H1 (cell line): ENCODE measurements around the gene HLA-DPA1. TPM values are rescaled to one million over a fixed set of nuclear protein-coding genes. Genes with fewer than 3 reads are reported as not detected.

Source experiments
- CTCF ChIA-PET: fragments of 300-600 bp; sonication (Branson Sonifier 250); formaldehyde crosslinking; loops from one replicate; lab custom pipeline; 2021; ENCODE audit not compliant: partially characterized antibody; lab: Charles Lee
- POLR2A ChIA-PET: fragments of 300-600 bp; sonication (Branson Sonifier 250); formaldehyde crosslinking; loops from one replicate; lab custom pipeline; 2021; ENCODE audit warnings: inconsistent platforms; ENCODE audit not compliant: partially characterized antibody; lab: Charles Lee
- DNase-seq, 2 experiments: peaks; one replicate each; pipeline versions ENCODE4 v3.0.0 to v3.0.0-alpha.2; 2010 to 2022; ENCODE audit warnings: low spot score in 2 of 2, low read depth in 1 of 2, mixed read lengths in 1 of 2
- FAIRE-seq: peaks from 2 replicates; lab custom pipeline; 2011; peaks lifted over from hg19 to GRCh38; lab: Jason Lieb, UNC
- H2AFZ ChIP-seq: 2 replicates; pipeline ENCODE4 v1.8.1; 2012; ENCODE audit warnings: low read length, inconsistent platforms
- H2AK5ac ChIP-seq: 2 replicates; pipeline ENCODE4 v1.6.1; 2013; ENCODE audit warnings: low read depth, low read length
- H2BK120ac ChIP-seq: replicated peaks from 2 replicates; pipeline ENCODE3; 2013; ENCODE audit warnings: low read depth, low read length, inconsistent platforms
- H2BK12ac ChIP-seq: 2 replicates; pipeline ENCODE4 v1.6.1; 2013; ENCODE audit warnings: low read depth, low read length
- H2BK15ac ChIP-seq: 2 replicates; pipeline ENCODE4 v1.6.1; 2013; ENCODE audit warnings: low read length
- H2BK20ac ChIP-seq: 2 replicates; pipeline ENCODE4 v1.6.1; 2013; ENCODE audit warnings: low read length
- H2BK5ac ChIP-seq: 2 replicates; pipeline ENCODE4 v1.6.1; 2013; ENCODE audit warnings: low read depth, low read length
- H3K14ac ChIP-seq: 2 replicates; pipeline ENCODE4 v1.6.1; 2013; ENCODE audit warnings: inconsistent platforms; ENCODE audit not compliant: insufficient read length
- H3K18ac ChIP-seq: 2 replicates; pipeline ENCODE4 v1.6.1; 2013; ENCODE audit warnings: low read length; ENCODE audit errors: extremely low read depth
- H3K23ac ChIP-seq: 2 replicates; pipeline ENCODE4 v1.6.1; 2013; ENCODE audit warnings: inconsistent platforms; ENCODE audit not compliant: insufficient read length
- H3K23me2 ChIP-seq: 2 replicates; pipeline ENCODE4 v1.6.1; 2013; ENCODE audit warnings: low read depth, low read length
- H3K27ac ChIP-seq: 2 replicates; pipeline ENCODE4 v1.6.1; 2011; ENCODE audit warnings: low read depth, low read length, inconsistent platforms
- H3K27me3 ChIP-seq, 4 experiments: replicated peaks in 1 of 4; 1 replicate in 1 of 4; 2 replicates in 3 of 4; pipeline versions ENCODE4 v1.6.1 to v1.8.1; 2011 to 2013; ENCODE audit warnings: low read length in 3 of 4, mild to moderate bottlenecking in 3 of 4, inconsistent platforms in 2 of 4, mixed read lengths in 2 of 4, moderate library complexity in 1 of 4; ENCODE audit not compliant: control insufficient read depth in 3 of 4, insufficient read depth in 3 of 4; ENCODE audit errors: extremely low read depth in 1 of 4
- H3K36me3 ChIP-seq, 4 experiments: 2 replicates each; pipeline versions ENCODE4 v1.6.1 to v1.8.1; 2011 to 2013; ENCODE audit warnings: mild to moderate bottlenecking in 4 of 4, low read length in 3 of 4, moderate library complexity in 2 of 4, control low read depth in 1 of 4, inconsistent platforms in 1 of 4; ENCODE audit not compliant: insufficient read depth in 4 of 4, control insufficient read depth in 2 of 4
- H3K4ac ChIP-seq: replicated peaks from 2 replicates; pipeline ENCODE3; 2013; ENCODE audit warnings: low read length, low read depth, mixed read lengths, inconsistent platforms; ENCODE audit not compliant: insufficient read length
- H3K4me1 ChIP-seq, 4 experiments: replicated peaks in 1 of 4; 1 replicate in 1 of 4; 2 replicates in 3 of 4; pipeline versions ENCODE4 v1.6.1 to v1.8.1; 2011 to 2013; ENCODE audit warnings: low read length in 3 of 4, inconsistent platforms in 2 of 4, mixed read lengths in 1 of 4; ENCODE audit not compliant: insufficient read depth in 4 of 4, control insufficient read depth in 3 of 4
- H3K4me2 ChIP-seq, 2 experiments: 2 replicates each; pipeline versions ENCODE4 v1.6.1 to v1.8.1; 2011 to 2013; ENCODE audit warnings: low read depth in 2 of 2, low read length in 2 of 2, control low read depth in 1 of 2, inconsistent platforms in 1 of 2, mild to moderate bottlenecking in 1 of 2; ENCODE audit not compliant: insufficient read depth in 1 of 2
- H3K4me3 ChIP-seq, 4 experiments: fragments of 200-600, 300-600 bp in 1 of 4; sonication (generic), shearing (Covaris generic), sonication (Bioruptor Twin) in 1 of 4; 2 replicates each; pipeline versions ENCODE4 v1.5.1 to v1.8.1; 2011 to 2016; ENCODE audit warnings: low read length in 4 of 4, low read depth in 3 of 4, control low read depth in 2 of 4, inconsistent platforms in 2 of 4, mild to moderate bottlenecking in 2 of 4, mixed read lengths in 1 of 4, moderate library complexity in 1 of 4; ENCODE audit not compliant: insufficient read depth in 2 of 4; ENCODE audit errors: extremely low read depth in 1 of 4
- H3K56ac ChIP-seq: replicated peaks from 2 replicates; pipeline ENCODE3; 2013; ENCODE audit warnings: low read depth, mild to moderate bottlenecking, mixed read lengths, low read length, inconsistent platforms; ENCODE audit not compliant: insufficient read length
- H3K79me1 ChIP-seq: 2 replicates; pipeline ENCODE4 v1.6.1; 2013; ENCODE audit warnings: low read depth, low read length, control low read depth
- H3K79me2 ChIP-seq, 2 experiments: 2 replicates each; pipeline versions ENCODE4 v1.6.1 to v1.8.1; 2012 to 2013; ENCODE audit warnings: low read length in 2 of 2, mild to moderate bottlenecking in 2 of 2, inconsistent platforms in 1 of 2; ENCODE audit not compliant: insufficient read depth in 2 of 2, control insufficient read depth in 1 of 2
- H3K9ac ChIP-seq, 4 experiments: replicated peaks in 1 of 4; 1 replicate in 1 of 4; 2 replicates in 3 of 4; pipeline versions ENCODE4 v1.6.1 to v1.8.1; 2011 to 2013; ENCODE audit warnings: low read depth in 3 of 4, low read length in 3 of 4, control low read depth in 2 of 4, mild to moderate bottlenecking in 2 of 4, moderate library complexity in 2 of 4, inconsistent platforms in 1 of 4; ENCODE audit errors: extremely low read depth in 1 of 4
- H3K9me3 ChIP-seq, 2 experiments: 2 replicates each; pipeline versions ENCODE4 v1.6.1 to v1.8.1; 2012 to 2013; ENCODE audit warnings: mild to moderate bottlenecking in 2 of 2, moderate library complexity in 2 of 2, control low read depth in 1 of 2, inconsistent platforms in 1 of 2, low read depth in 1 of 2, low read length in 1 of 2, mixed read lengths in 1 of 2; ENCODE audit not compliant: insufficient read depth in 2 of 2
- H4K20me1 ChIP-seq, 2 experiments: replicated peaks in 1 of 2; 2 replicates each; pipeline versions ENCODE3 to v1.8.1; 2011 to 2013; ENCODE audit warnings: inconsistent platforms in 2 of 2, low read length in 2 of 2, mild to moderate bottlenecking in 1 of 2; ENCODE audit not compliant: insufficient read depth in 2 of 2, control insufficient read depth in 1 of 2
- H4K5ac ChIP-seq: 2 replicates; pipeline ENCODE4 v1.6.1; 2013; ENCODE audit warnings: low read length, low read depth, mixed read lengths, inconsistent platforms; ENCODE audit not compliant: insufficient read length
- H4K8ac ChIP-seq: 2 replicates; pipeline ENCODE4 v1.8.0; 2013; ENCODE audit warnings: mild to moderate bottlenecking, moderate library complexity, low read length, inconsistent platforms; ENCODE audit not compliant: insufficient read depth; ENCODE audit errors: extremely low read depth
- H4K91ac ChIP-seq: replicated peaks from 2 replicates; pipeline ENCODE3; 2013; ENCODE audit warnings: low read length, mixed read lengths, inconsistent platforms; ENCODE audit not compliant: insufficient read length
- ATF3 ChIP-seq: IDR thresholded peaks from 2 replicates; pipeline ENCODE4 v1.6.1; 2011; ENCODE audit warnings: low read depth, mild to moderate bottlenecking, low read length; ENCODE audit not compliant: insufficient read depth
- CBX5 ChIP-seq: fragments of 300-800, 300-1000 bp; sonication (generic); IDR thresholded peaks from 2 replicates; pipeline ENCODE4 v1.7.1; 2016; ENCODE audit warnings: antibody characterized with exemption, low read length, low read depth
- GTF2F1 ChIP-seq: IDR thresholded peaks from 2 replicates; pipeline ENCODE4 v1.6.1; 2012; ENCODE audit warnings: low read depth, low read length, improper control_type of control experiment, borderline replicate concordance
- KDM4A ChIP-seq: IDR thresholded peaks from one replicate; pipeline ENCODE4 v1.7.1; 2012; ENCODE audit warnings: low read depth, mild to moderate bottlenecking, moderate library complexity, low read length, inconsistent platforms; ENCODE audit not compliant: severe bottlenecking
- RBBP5 ChIP-seq: IDR thresholded peaks from 2 replicates; pipeline ENCODE4 v1.7.1; 2012; ENCODE audit warnings: low read depth, mild to moderate bottlenecking, inconsistent platforms, low read length, moderate library complexity, borderline replicate concordance
- SP1 ChIP-seq: IDR thresholded peaks from 2 replicates; pipeline ENCODE4 v1.6.1; 2011; ENCODE audit warnings: low read depth, low read length
- TAF7 ChIP-seq: optimal IDR thresholded peaks from 2 replicates; pipeline ENCODE3; 2011; ENCODE audit warnings: low read depth, mild to moderate bottlenecking, inconsistent platforms, low read length, moderate library complexity, borderline replicate concordance
- TBP ChIP-seq: IDR thresholded peaks from 2 replicates; pipeline ENCODE4 v1.6.1; 2011; ENCODE audit warnings: low read depth, low read length, improper control_type of control experiment
- USF2 ChIP-seq: IDR thresholded peaks from 2 replicates; pipeline ENCODE4 v1.6.1; 2011; ENCODE audit warnings: low read length, improper control_type of control experiment
- WGBS, 2 experiments: shearing (Covaris generic) in 1 of 2; methylation state at CpG; one replicate each; pipeline versions ENCODE4 v1.1.6 to v1.1.7; 2013 to 2015; ENCODE audit warnings: low lambda C conversion rate in 2 of 2, mixed read lengths in 2 of 2, inconsistent platforms in 1 of 2, low coverage in 1 of 2, missing lambda C conversion rate in 1 of 2; ENCODE audit not compliant: insufficient replicate concordance in 2 of 2, insufficient coverage in 1 of 2, insufficient read length in 1 of 2; ENCODE audit errors: extremely low coverage in 1 of 2, missing lambda C conversion rate in 1 of 2; 5-methylcytosine and 5-hydroxymethylcytosine counted together
- polyA plus RNA-seq, 7 experiments: library from polyadenylated mRNA; depleted of rRNA in 3 of 7; stranded (reverse) in 5 of 7; unstranded in 2 of 7; fragments of >200 nt in 5 of 7; fragments of 200-250 nt in 2 of 7; gene quantifications; 1 replicate in 5 of 7; 2 replicates in 1 of 7; 4 replicates in 1 of 7; pipeline versions ENCODE4 v1.2.1 to v1.2.3, GENCODE V29; 2011 to 2013; ENCODE audit warnings: missing spikeins in 2 of 7, mixed read lengths in 2 of 7
- total RNA-seq: library from RNA; stranded (reverse); fragmentation: NEBNext Ultra II Directional; extraction: Animal tissue kit (Norgen Biotek cat#: 25700); gene quantifications from 2 replicates; pipeline ENCODE4 v1.2.1, GENCODE V29; 2021
- TF ChIP-seq, protein P1 (sequence below), 3 experiments: IDR thresholded peaks; 1 replicate in 2 of 3; 2 replicates in 1 of 3; pipeline versions ENCODE4 v1.5.1 to v1.6.1; 2011; ENCODE audit warnings: low read length in 3 of 3, mild to moderate bottlenecking in 3 of 3, inconsistent platforms in 2 of 3, low read depth in 1 of 3, moderate library complexity in 1 of 3; ENCODE audit not compliant: insufficient read depth in 1 of 3; ENCODE audit errors: control extremely low read depth in 1 of 3

HLA-DPA1 gene
- total and polyA plus RNA-seq, 2 of the 8 experiments (the other 6 are each of a cell fraction or from before 2014, with no cell fraction given): 6.2 to 13.1 TPM

GRCh38 chr6:33103776-33104175 lies 30.3 kb upstream of the HLA-DPA1 start:
- H3K56ac ChIP-seq: no peak overlapping the region
- no peaks in the 10 kb centered on the region for H3K79me2 ChIP-seq
- H3K9me3 ChIP-seq: peaks cover 6 to 7% of the 10 kb centered on the region in 2 experiments
- no peak overlapping the region for H4K8ac ChIP-seq
- no peak overlapping the region for H4K5ac ChIP-seq
- no peak for DNase-seq
- H3K4me1 ChIP-seq: no peaks in the 10 kb centered on the region
- H4K20me1 ChIP-seq: no peaks in the 10 kb centered on the region
- no peak overlapping the region for H3K4me2 ChIP-seq
- no peak overlapping the region for H2AK5ac ChIP-seq
- H3K4me3 ChIP-seq: no peak overlapping the region
- H3K9ac ChIP-seq: no peak overlapping the region
- H2BK20ac ChIP-seq: no peak overlapping the region
- H3K18ac ChIP-seq: no peak overlapping the region
- no peaks in the 10 kb centered on the region; a peak in 1 of 7 replicates for H3K27me3 ChIP-seq
- H2BK12ac ChIP-seq: no peak overlapping the region
- no peak overlapping the region for H4K91ac ChIP-seq
- H3K14ac ChIP-seq: no peak overlapping the region
- no peak overlapping the region for H2BK5ac ChIP-seq
- no peak overlapping the region for H3K27ac ChIP-seq
- no peaks in the 10 kb centered on the region for H3K79me1 ChIP-seq
- H3K36me3 ChIP-seq: no peaks in the 10 kb centered on the region; a peak in 1 of 8 replicates
- POLR2A ChIA-PET: no interaction called here
- no peak overlapping the region for H3K4ac ChIP-seq
- no peak overlapping the region for H3K23ac ChIP-seq
- H3K23me2 ChIP-seq: peaks cover 6% of the 10 kb centered on the region; the same call in 1 of the 2 replicates
- 91% methylated on average over 3 of the region's 3 CpGs; no CpG with 5 or more reads in 1 of the 2 experiments for WGBS, 2 experiments
- no peak overlapping the region for H2BK120ac ChIP-seq
- H2BK15ac ChIP-seq: no peak overlapping the region
- CTCF ChIA-PET: no interaction called here
- FAIRE-seq: no peak
- no peak overlapping the region for H2AFZ ChIP-seq
- TF ChIP-seq TBP (no peak), ATF3 (no peak), SP1 (no peak), USF2 (no peak), TAF7 (no peak), CBX5 (no peak), KDM4A (no peak), RBBP5 (no peak), GTF2F1 (no peak)
- TF ChIP-seq, protein P1, sequence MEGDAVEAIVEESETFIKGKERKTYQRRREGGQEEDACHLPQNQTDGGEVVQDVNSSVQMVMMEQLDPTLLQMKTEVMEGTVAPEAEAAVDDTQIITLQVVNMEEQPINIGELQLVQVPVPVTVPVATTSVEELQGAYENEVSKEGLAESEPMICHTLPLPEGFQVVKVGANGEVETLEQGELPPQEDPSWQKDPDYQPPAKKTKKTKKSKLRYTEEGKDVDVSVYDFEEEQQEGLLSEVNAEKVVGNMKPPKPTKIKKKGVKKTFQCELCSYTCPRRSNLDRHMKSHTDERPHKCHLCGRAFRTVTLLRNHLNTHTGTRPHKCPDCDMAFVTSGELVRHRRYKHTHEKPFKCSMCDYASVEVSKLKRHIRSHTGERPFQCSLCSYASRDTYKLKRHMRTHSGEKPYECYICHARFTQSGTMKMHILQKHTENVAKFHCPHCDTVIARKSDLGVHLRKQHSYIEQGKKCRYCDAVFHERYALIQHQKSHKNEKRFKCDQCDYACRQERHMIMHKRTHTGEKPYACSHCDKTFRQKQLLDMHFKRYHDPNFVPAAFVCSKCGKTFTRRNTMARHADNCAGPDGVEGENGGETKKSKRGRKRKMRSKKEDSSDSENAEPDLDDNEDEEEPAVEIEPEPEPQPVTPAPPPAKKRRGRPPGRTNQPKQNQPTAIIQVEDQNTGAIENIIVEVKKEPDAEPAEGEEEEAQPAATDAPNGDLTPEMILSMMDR (IDR thresholded peaks at IDR 0.05; ENCODE audit: control extremely low read depth in 1 of 3, insufficient read depth in 1 of 3, low read depth in 1 of 3, low read length in 3 of 3): no peak
